GM19238 (cell line): ENCODE measurements around the gene LY6G6C.

Experiments used
- DNase-seq: peaks from one replicate; pipeline ENCODE4 v3.0.0; 2011; ENCODE audit warnings: low spot score; ENCODE audit not compliant: insufficient read length

The LY6G6C gene

DNA sequence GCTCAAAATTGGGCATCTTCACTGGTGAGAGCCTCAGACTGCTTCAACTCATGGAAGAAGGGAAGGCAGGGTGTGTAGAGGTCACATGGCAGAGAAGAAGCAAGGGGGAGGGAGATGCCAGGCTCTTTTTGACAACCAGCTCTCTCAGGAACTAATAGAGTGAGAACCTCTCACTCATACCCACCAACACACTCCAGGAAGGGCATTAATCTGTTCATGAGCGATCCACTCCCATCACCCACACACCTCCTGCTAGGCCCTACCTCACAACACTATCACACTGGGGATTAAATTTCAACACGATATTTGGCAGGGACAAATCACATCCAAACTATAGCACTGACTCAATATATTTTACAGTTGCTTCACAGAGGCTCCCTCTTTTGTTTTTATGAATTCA is 20.3 kb upstream of the LY6G6C start:
- no peak for DNase-seq

GRCh38 chr6:31740397-31741223 is 19.1 kb upstream of the LY6G6C start:
- DNase-seq, result peak; percentile 47

DNA sequence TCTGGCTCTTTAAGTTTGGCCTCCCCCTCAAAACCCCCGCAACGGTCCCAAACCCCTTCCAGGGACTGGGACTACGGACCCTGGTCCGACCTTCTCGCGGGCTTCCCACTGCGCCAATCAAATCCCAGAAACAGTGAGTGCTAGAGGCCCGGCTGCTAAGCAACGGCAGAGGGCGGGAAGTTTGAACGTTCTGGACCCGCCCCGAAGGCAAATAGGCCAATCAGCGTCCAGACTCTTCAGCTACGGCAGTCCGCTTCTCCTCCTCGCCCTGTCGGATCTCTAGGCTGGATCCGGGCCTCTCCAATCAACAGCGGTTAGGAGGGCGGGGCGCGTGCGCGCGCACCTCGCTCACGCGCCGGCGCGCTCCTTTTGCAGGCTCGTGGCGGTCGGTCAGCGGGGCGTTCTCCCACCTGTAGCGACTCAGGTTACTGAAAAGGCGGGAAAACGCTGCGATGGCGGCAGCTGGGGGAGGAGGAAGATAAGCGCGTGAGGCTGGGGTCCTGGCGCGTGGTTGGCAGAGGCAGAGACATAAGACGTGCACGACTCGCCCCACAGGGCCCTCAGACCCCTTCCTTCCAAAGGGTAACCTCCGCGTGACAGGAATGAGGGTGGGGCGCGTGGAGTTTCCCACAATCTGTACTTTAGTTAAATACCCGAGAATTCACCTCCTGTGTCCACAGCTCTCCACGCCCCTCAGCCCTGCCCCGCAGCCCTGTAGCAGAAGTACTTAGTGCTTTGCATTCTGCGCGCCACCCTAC is 18.3 kb upstream of the LY6G6C start, which contains the start of gene MSH5:
Gene MSH5 (plus strand): TSS at position 367 of the 758 bp plus-strand sequence. CDS start 462 bp downstream, outside the sequence.
- DNase-seq, result peak; percentile 88

DNA sequence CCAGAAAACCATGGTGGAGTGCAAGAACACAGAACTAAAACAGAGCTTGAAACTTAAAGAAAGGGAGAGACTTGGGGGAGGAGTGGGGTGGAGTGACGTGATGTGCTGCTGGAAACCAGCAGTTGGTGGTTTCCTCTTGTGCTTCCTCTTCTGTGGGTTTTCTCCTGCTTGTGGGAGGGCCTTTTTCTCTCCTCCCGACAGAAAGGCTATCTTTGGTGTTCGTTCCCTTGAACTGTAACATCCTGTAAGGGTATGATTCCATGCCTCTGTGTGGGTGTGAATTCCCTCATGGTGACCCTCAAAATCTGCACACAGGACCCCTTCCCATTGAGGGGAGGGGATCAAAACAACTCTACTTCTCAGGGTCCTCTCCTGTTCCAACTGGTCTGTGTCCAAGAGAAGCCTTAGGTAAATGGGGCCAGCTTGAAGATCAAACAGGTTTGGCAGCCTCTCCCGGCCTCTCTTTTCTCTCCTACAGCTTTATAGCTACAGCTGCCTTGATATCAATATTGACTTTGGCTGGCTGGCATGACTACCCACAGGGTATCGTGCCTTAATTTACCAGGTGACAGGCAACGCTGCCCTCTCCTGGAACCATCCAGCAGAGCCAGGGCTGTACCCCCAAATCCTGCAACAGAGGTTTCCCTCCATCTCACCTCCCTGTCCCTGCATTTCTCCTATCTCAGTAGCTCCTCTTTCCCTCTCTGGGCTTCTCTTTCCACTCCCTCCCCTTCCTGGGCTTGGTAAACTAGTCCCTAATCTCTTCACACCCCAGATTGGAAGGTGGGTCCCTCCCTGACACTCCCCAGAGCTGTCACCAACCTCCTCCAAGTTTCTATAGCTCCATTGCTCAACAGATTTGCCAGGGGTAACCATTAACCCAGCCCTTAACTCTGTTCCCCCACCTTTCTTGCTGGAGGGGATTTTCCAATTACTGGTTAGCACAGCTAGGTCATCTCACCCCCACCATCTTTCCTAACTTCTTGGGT is 16.7 kb upstream of the LY6G6C start:
- DNase-seq, result peak; percentile 47

DNA sequence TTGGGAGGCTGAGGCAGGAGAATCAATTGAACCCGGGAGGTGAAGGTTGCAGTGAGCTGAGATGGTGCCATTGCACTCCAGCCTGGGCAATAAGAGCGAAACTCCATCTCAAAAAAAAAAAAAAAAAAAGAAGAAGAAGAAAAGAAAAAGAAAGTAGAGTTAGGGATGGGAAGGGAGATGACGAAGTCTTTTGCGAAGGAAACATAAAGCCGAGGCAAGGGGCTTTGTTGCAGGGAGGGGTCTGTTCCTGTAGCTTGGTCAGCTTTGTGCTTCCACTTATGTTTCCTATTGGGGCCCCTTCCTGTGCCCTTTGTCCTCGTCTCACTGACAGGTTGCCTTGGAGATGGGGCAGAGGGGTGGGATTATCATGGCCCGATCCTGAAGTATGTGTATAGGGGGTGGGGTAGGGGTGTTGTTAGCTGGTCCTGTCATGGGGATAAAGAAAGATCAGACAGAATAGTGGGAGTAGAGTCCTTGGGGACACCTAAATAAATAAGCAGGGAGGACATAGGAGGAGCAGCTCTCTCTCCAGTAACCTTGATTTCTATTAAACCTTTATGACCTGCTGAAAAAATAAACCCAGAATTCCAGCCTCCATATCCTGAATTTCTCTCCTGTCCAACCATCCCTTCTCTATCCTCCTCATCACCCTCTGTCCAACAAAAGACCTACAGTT is 15.9 kb upstream of the LY6G6C start:
- DNase-seq, result no peak

- DNase-seq, result no peak
These were observed 15.3 kb upstream of the LY6G6C start for GRCh38 chr6:31736768-31737314.

GRCh38 chr6:31736021-31736767 is 14.6 kb upstream of the LY6G6C start, which contains the start of gene CLIC1:
Gene CLIC1, minus strand, starts transcription at chr6:31736530. Its CDS starts 230 bp downstream, at chr6:31736300.
- peak; percentile 79 for DNase-seq

- peak; percentile 73 for DNase-seq
These were observed 13.4 kb upstream of the LY6G6C start for GRCh38 chr6:31734821-31735406.

GRCh38 chr6:31734247-31734820 is 12.8 kb upstream of the LY6G6C start:
- DNase-seq, result no peak

DNA sequence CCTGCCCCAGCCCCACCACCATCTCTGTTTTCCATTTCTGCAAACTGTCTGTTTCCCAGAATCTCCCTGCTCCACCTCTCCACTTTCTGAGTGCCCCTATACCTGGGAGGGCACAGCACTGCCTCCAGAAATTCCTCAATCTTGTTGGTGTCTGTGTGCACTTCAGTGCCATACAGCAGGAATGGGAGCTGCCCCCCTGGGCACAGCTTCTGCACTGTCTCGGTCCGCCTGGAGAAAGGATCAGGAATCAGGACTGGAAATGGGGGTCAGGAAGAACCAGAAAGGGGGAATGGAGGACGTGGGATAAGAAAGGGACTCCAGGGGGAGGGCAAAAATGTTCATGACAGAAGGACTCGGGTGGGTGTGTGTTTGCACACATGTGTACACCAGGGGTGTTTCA is 12.2 kb upstream of the LY6G6C start:
- DNase-seq, result no peak

DNA sequence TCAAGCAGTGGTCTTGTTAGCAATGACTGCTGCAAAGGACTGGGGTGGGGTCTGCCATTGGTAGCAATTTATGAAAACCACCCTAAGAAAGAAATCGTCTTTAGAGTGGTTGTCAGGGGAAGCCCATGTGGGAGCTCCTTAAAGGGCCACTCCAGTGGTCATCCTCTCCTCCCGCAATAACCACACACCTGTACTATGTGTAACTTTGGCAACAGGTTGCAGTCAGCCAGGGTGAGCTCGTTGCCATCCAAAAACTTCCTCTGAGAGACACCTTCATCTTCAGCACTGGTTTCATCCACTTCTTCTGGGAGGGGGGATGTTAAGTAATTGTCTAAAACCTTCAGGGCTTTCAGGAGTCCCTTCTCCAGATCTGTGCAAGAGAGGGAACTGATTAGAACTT is 10.5 kb upstream of the LY6G6C start:
- DNase-seq, result no peak

DNA sequence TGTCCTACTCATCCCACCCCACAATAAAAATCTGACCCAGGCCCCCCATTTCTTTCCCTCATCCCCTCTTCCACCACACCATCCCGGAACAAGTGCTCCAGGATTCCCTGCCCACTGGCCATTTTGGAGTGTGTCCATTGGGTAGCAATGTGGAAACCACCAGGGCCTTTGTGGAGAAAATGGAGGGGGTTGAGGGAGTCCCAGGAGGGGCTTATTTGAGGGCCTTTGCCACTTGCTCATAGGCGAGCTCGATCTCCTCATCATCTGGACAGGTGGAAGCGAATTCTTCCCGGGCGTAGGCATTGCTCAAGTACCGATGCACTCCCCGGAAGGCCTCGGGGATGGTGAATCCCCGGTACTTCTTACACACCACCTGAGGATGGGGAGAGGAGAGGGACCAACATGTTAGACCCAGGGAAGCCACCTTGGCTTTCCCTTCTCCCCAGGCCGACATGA is 9.1 kb upstream of the LY6G6C start:
- DNase-seq, result no peak

DNA sequence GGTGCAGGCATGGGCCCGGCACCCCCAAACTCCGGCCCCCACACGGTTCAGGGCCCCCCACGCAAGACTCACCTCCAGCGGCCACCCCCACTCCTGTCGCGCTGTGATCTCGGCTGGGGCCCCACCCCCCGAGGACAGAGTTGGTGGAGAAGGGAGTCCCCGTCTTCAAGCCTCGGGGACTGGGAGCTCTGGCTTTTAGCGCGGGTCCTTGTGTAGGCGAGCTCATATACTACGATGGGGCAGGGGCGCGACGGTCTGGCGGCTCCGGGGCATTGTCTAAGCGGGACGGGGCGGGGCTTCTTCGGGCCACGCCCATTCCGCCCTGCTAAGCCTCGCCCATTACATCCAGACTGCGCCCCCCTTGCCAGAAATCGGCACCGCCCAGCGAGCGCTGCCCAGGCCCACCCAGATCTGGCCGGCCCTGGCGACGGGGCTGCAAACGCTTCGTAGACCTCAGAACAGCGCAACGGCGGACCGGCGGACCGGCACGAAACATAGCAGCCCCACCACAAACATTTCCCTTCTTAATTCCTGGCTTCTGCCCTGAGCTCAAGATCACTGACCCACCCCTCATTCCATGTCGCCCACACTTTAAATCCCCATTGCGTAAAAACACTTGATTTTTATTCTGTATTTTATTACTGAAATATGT is 8.6 kb upstream of the LY6G6C start:
- DNase-seq, result peak; percentile 50

- DNase-seq, result peak; percentile 60
These were observed 8.0 kb upstream of the LY6G6C start for GRCh38 chr6:31729515-31729978.

DNA sequence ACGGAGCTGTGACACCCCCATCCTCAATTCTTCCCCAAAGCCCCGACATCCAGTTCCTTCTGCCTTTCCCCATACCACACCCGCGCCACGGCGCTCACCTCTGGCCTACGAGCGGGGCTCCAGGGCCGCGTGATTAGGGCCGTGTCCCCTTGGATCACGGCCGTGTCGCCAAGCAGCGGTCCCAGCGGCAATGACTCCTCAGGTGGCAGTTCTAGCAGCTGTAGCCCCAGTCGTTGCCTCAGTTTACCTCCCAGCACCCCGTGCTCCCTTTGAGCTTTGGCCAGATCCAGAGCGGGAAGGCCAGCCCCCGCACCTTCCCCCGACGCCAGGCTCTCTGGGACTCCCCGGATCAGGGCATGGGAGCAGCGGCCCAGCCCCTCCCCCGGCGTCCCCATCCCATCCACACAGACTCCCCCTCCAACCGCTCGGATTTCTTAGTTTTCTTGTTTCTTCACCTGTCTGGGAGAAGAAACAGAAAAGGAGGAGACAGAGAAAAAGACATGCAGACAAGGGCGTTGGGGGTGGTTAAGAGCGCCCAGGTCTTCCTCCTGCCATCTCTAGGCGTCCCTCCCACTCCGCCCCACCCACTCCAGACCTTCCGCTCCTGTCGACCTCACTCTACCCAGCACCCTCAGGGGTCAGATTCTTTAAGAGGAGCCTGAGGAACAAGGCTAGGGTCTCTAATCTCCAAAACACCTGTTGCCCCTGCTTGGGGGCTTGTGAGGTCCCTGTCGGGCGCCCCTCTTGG is 7.4 kb upstream of the LY6G6C start, which contains the start of gene DDAH2:
Gene DDAH2 (minus strand): TSS at position 533 of the 748 bp plus-strand sequence. CDS start 138 bp downstream, at position 395.
- no peak for DNase-seq

DNA sequence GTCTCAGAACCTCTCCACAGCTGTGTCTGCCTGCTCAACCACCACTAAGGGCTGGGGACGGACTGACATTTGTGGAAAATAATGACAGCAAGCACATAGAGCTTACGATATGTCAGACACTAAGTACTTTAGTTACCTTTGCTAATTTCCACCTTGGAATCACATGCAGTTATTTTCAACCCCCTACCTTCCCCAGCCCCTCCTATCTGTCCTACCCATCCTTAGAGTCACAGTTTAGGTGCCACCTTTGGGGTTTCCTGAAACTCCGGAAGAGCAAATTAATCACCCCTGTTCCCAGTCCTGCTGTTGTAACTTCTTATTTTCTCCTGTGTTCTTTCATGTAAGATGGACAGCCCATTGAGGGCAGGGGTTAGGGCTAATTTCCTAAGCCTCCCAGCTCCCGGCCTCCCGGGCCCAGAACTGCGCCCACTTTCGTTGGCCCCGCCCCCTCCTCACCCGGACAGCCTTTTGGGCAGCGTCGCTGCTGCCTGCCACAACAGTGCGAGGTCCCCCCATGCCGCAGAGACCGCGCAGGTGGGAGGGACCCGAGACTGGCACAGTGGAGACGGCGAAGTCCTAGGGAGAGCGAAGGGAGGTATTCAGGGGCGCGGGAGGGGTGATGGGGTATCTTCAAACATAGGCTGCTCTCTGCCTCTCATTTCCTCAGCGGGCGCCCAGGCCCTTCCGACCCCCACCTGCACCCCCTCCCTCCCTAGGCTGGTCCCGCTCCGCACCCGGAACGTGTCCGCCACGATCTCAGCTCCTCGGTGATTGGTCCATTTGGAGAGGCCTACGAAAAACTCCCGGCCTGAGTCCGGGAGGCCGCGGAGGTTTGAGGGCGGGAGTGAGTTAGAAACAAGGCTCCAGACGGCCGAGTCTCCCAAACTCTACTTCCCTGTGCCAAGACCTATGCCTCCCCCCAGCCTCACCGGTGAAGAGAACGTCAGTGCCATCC is 6.4 kb upstream of the LY6G6C start:
- no peak for DNase-seq
